ENCODE data around the gene GRHPR.

The GRHPR gene

GRCh38 chr9:37429441-37430285 is 7.2 kb downstream of the GRHPR start:
- no peaks in the 10 kb centered on the region for H3K27me3 ChIP-seq (ENCODE audit: insufficient read depth, poor library complexity, severe bottlenecking)
- H3K4me3 ChIP-seq (replicated peaks; ENCODE audit: insufficient read depth, low read length) = no peak overlapping the region
- TF ChIP-seq POLR2AphosphoS5 (IDR thresholded peaks at IDR 0.05; ENCODE audit: low read depth) (no peak), CTCF (IDR thresholded peaks at IDR 0.05; ENCODE audit: insufficient read depth, low read length) (no peak), SPI1 (IDR thresholded peaks at IDR 0.05; ENCODE audit: borderline replicate concordance, low read depth) (no peak), GABPA (IDR thresholded peaks at IDR 0.05; ENCODE audit: low read depth) (no peak), REST (IDR thresholded peaks at IDR 0.05; ENCODE audit: insufficient replicate concordance, low read depth) (no peak)
- H3K27ac ChIP-seq (replicated peaks) = no peak overlapping the region
- DNase-seq (ENCODE audit: low read depth in 1 of 2, low spot score in 1 of 2) = no peak

DNA sequence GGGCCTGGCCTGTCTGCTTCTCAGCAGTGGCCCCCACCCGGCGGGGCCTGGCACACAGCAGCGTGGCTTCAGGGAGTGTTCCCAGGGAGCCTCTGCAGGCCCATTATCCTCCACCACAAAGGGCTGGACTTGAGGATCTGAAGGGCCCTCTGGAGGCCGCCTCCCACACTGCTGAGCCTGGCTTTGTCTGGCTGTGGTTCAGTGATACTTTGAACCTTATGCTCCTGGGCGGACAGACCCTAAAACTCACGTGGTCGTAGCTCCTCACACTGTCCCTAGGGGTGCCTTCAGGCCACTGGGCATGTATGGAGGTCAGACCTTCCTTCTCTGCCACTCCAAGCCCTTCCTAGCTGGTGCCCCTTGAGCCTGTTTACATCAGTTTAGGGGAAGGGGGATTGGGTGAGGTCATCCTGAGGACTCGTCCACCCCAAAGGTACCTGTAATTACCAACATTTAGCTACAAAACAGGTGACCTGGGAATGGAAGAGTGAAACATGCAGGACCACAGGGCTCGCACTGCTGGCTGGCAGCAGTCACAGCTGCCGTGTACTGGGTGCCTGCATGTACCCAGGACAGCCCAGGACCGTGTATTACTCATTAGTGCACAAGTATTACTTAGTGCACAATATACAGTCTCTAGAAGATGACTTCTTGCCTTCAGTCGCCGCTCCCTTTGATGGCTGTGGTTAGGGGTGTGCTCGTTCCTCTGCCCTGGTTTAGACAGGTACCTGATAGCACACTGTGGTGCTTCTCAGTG is 8.5 kb downstream of the GRHPR start:
- Histone ChIP-seq H3K4me3 (replicated peaks; ENCODE audit: insufficient read depth, low read length) (no peak overlapping the region), H3K27me3 (ENCODE audit: insufficient read depth, poor library complexity, severe bottlenecking) (no peaks in the 10 kb centered on the region), H3K27ac (replicated peaks) (no peak overlapping the region)
- TF ChIP-seq GABPA (IDR thresholded peaks at IDR 0.05; ENCODE audit: low read depth) (no peak), CTCF (IDR thresholded peaks at IDR 0.05; ENCODE audit: insufficient read depth, low read length) (no peak), POLR2AphosphoS5 (IDR thresholded peaks at IDR 0.05; ENCODE audit: low read depth) (no peak), REST (IDR thresholded peaks at IDR 0.05; ENCODE audit: insufficient replicate concordance, low read depth) (no peak), SPI1 (IDR thresholded peaks at IDR 0.05; ENCODE audit: borderline replicate concordance, low read depth) (no peak)
- DNase-seq (ENCODE audit: low read depth in 1 of 2, low spot score in 1 of 2) = no peak

GRCh38 chr9:37432020-37432419 is 9.5 kb downstream of the GRHPR start:
- DNase-seq (ENCODE audit: low read depth in 1 of 2, low spot score in 1 of 2) = no peak
- H3K27ac ChIP-seq (replicated peaks) = no peak overlapping the region; the same call in 1 of the 2 replicates

More at GRCh38 chr9:37432020-37432419, 9.5 kb downstream of the GRHPR start:
- Histone ChIP-seq H3K4me3 (replicated peaks; ENCODE audit: insufficient read depth, low read length) (no peak overlapping the region), H3K27me3 (ENCODE audit: insufficient read depth, poor library complexity, severe bottlenecking) (no peaks in the 10 kb centered on the region)
- TF ChIP-seq REST (IDR thresholded peaks at IDR 0.05; ENCODE audit: insufficient replicate concordance, low read depth) (no peak), GABPA (IDR thresholded peaks at IDR 0.05; ENCODE audit: low read depth) (no peak), SPI1 (IDR thresholded peaks at IDR 0.05; ENCODE audit: borderline replicate concordance, low read depth) (no peak), POLR2AphosphoS5 (IDR thresholded peaks at IDR 0.05; ENCODE audit: low read depth) (no peak), CTCF (IDR thresholded peaks at IDR 0.05; ENCODE audit: insufficient read depth, low read length) (no peak)

Measured in HL-60 (cell line).